Neural progenitor cell (in vitro differentiated cells): Measurements from ENCODE around the gene IRX1. TPM values are rescaled to one million over a fixed set of nuclear protein-coding genes. Genes with fewer than 3 reads are reported as not detected.

Experiments used
- DNase-seq: peaks from one replicate; pipeline ENCODE4 v3.0.0-alpha.2; 2016; ENCODE audit warnings: low spot score
- H2AFZ ChIP-seq: fragments of 200-600 bp; sonication (generic); replicated peaks from 2 replicates; pipeline ENCODE4 v1.6.1; 2016; ENCODE audit warnings: antibody characterized with exemption
- H3F3A ChIP-seq: fragments of 200-600 bp; sonication (generic); 2 replicates; pipeline ENCODE4 v1.6.1; 2016; ENCODE audit warnings: antibody characterized with exemption, low read depth
- H3K27ac ChIP-seq: fragments of 200-600 bp; sonication (generic); 2 replicates; pipeline ENCODE4 v1.5.1; 2016; ENCODE audit warnings: mild to moderate bottlenecking
- H3K27me3 ChIP-seq: fragments of 200-600 bp; sonication (generic); 2 replicates; pipeline ENCODE4 v1.6.1; 2016; ENCODE audit warnings: mild to moderate bottlenecking, moderate library complexity
- H3K36me3 ChIP-seq: fragments of 200-600 bp; sonication (generic); 2 replicates; pipeline ENCODE4 v1.5.1; 2016
- H3K4me1 ChIP-seq: fragments of 200-600 bp; sonication (generic); 2 replicates; pipeline ENCODE4 v1.6.1; 2016; ENCODE audit warnings: mixed run types
- H3K4me2 ChIP-seq: fragments of 200-600 bp; sonication (generic); 2 replicates; pipeline ENCODE4 v1.6.1; 2016
- H3K4me3 ChIP-seq: fragments of 200-600 bp; sonication (generic); 2 replicates; pipeline ENCODE4 v1.5.1; 2016
- H3K79me2 ChIP-seq: fragments of 200-600 bp; sonication (generic); 2 replicates; pipeline ENCODE4 v1.6.1; 2016; ENCODE audit warnings: low read depth
- H3K9ac ChIP-seq: fragments of 200-600 bp; sonication (generic); 2 replicates; pipeline ENCODE4 v1.6.1; 2016
- H3K9me3 ChIP-seq: fragments of 200-600 bp; sonication (generic); 2 replicates; pipeline ENCODE4 v1.5.1; 2016; ENCODE audit warnings: low read depth
- H4K20me1 ChIP-seq: fragments of 200-600 bp; sonication (generic); 2 replicates; pipeline ENCODE4 v1.6.1; 2016; ENCODE audit warnings: low read depth
- H3K27ac Mint-ChIP-seq: 3 replicates; pipeline ENCODE4 v1.8.0; 2021; ENCODE audit warnings: mixed read lengths
- H3K27me3 Mint-ChIP-seq: 2 replicates; pipeline ENCODE4 v1.8.0; 2022; ENCODE audit warnings: low read depth, mild to moderate bottlenecking, inconsistent platforms, moderate library complexity, mixed read lengths; ENCODE audit not compliant: insufficient read depth
- H3K36me3 Mint-ChIP-seq: 3 replicates; pipeline ENCODE4 v1.8.0; 2021; ENCODE audit warnings: mixed read lengths
- H3K4me1 Mint-ChIP-seq: 3 replicates; pipeline ENCODE4 v1.8.0; 2021; ENCODE audit warnings: mixed read lengths
- H3K4me3 Mint-ChIP-seq: 3 replicates; pipeline ENCODE4 v1.8.0; 2021; ENCODE audit warnings: mild to moderate bottlenecking, moderate library complexity, mixed read lengths
- H3K9me3 Mint-ChIP-seq: 3 replicates; pipeline ENCODE4 v1.8.0; 2020; ENCODE audit warnings: mixed read lengths
- EZH2 ChIP-seq: fragments of 200-600 bp; sonication (generic); IDR thresholded peaks from 2 replicates; pipeline ENCODE4 v1.6.1; 2017; ENCODE audit warnings: antibody characterized with exemption, mild to moderate bottlenecking, moderate library complexity
- EZH2phosphoT487 ChIP-seq: fragments of 200-600 bp; sonication (generic); IDR thresholded peaks from 2 replicates; pipeline ENCODE4 v1.6.1; 2017; ENCODE audit warnings: antibody characterized with exemption
- total RNA-seq: library from RNA; depleted of rRNA; stranded (reverse); fragments of >200 nt; gene quantifications from 2 replicates; pipeline ENCODE4 v1.2.3, GENCODE V29; 2015; ENCODE audit warnings: low replicate concordance
- TF ChIP-seq, protein P1 (sequence below): fragments of 200-600 bp; sonication (generic); IDR thresholded peaks from 2 replicates; pipeline ENCODE4 v1.5.1; 2017; ENCODE audit warnings: antibody characterized with exemption, mild to moderate bottlenecking

IRX1 gene
- total RNA-seq, 1 donor from 2014 or later = 0.95 TPM

- Histone ChIP-seq H3K4me1 (peaks cover 34% of the 10 kb centered on the region), H2AFZ (peak overlapping the region; percentile 70), H4K20me1 (peaks cover 52% of the 10 kb centered on the region), H3K4me2 (peak overlapping the region; percentile 84), H3K9me3 (no peaks in the 10 kb centered on the region), H3K36me3 (no peaks in the 10 kb centered on the region), H3K79me2 (peaks cover 1% of the 10 kb centered on the region), H3F3A (peaks cover 34% of the 10 kb centered on the region), H3K9ac (no peak overlapping the region), H3K27me3 (peaks cover 100% of the 10 kb centered on the region), H3K27ac (no peak overlapping the region), H3K4me3 (peak overlapping the region; percentile 48)
- peak overlapping the region; percentile 78 for H3K4me3 Mint-ChIP-seq
- peak; percentile 60 for DNase-seq
- no peaks in the 10 kb centered on the region for H3K36me3 Mint-ChIP-seq
- H3K27ac Mint-ChIP-seq = peak overlapping the region; percentile 6
- H3K27me3 Mint-ChIP-seq = peaks cover 71% of the 10 kb centered on the region
- TF ChIP-seq, protein P1, sequence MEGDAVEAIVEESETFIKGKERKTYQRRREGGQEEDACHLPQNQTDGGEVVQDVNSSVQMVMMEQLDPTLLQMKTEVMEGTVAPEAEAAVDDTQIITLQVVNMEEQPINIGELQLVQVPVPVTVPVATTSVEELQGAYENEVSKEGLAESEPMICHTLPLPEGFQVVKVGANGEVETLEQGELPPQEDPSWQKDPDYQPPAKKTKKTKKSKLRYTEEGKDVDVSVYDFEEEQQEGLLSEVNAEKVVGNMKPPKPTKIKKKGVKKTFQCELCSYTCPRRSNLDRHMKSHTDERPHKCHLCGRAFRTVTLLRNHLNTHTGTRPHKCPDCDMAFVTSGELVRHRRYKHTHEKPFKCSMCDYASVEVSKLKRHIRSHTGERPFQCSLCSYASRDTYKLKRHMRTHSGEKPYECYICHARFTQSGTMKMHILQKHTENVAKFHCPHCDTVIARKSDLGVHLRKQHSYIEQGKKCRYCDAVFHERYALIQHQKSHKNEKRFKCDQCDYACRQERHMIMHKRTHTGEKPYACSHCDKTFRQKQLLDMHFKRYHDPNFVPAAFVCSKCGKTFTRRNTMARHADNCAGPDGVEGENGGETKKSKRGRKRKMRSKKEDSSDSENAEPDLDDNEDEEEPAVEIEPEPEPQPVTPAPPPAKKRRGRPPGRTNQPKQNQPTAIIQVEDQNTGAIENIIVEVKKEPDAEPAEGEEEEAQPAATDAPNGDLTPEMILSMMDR = peak; percentile 31
- TF ChIP-seq EZH2 = peak; percentile 90
- TF ChIP-seq EZH2phosphoT487 = peak; percentile 89
- H3K9me3 Mint-ChIP-seq = peaks cover 2% of the 10 kb centered on the region
- peaks cover 30% of the 10 kb centered on the region for H3K4me1 Mint-ChIP-seq
Observed at GRCh38 chr5:3590967-3591900, 4.4 kb upstream of the IRX1 start.

- TF ChIP-seq EZH2 = no peak
- TF ChIP-seq, protein P1 = peak; percentile 43
- H3K4me1 Mint-ChIP-seq = peaks cover 34% of the 10 kb centered on the region
- no peak overlapping the region for H3K4me3 ChIP-seq
Observed at GRCh38 chr5:3592298-3592697, 3.3 kb upstream of the IRX1 start.

DNA sequence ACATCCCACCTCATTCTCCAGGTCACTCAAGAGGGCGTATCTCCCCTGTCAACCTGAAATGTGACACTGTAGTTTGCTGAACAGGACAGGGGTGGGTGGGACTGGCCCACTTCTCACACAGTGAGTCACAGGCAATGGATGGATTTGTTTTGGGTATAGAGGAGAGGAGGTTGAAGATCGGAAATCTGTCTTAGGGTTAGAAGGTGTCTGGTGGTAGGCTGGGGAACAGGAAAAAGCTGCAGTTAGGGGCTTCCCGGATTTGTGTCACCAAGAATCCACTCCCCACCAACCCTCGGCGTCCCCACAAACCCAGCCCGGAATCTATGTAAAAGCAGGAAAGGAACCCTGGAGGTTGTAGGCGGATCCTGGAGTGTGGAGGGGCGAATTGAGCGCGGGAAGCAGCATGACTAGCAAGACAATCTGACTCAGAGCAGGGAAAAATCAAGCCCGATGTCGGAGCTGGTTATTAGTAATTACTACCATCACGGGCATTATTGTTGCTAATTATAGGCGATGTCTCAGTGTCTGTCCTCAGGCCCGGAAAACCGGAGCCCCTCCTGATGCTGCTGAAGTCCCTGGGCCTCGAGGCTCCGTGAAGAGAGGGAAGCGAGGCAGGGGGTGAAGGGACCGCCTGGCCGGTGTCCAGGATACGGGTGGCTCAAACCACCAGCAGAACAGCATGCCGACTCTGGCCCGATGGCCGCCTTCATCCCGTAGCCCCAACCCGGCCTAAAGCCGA is 1.7 kb upstream of the IRX1 start:
- H3K27ac Mint-ChIP-seq = no peak overlapping the region
- no peaks in the 10 kb centered on the region for H3K36me3 Mint-ChIP-seq
- TF ChIP-seq, protein P1 = no peak
- TF ChIP-seq EZH2phosphoT487 = no peak
- no peak for TF ChIP-seq EZH2
- peak overlapping the region; percentile 77 for H3K4me3 Mint-ChIP-seq
- peaks cover 27% of the 10 kb centered on the region for H3K79me2 ChIP-seq
- H4K20me1 ChIP-seq = peaks cover 78% of the 10 kb centered on the region
- no peaks in the 10 kb centered on the region for H3K9me3 Mint-ChIP-seq
- H3K9me3 ChIP-seq = no peaks in the 10 kb centered on the region
- no peak overlapping the region for H3K9ac ChIP-seq
- no peak overlapping the region for H3K27ac ChIP-seq
- H3K4me2 ChIP-seq = peak overlapping the region; percentile 91
- peaks cover 100% of the 10 kb centered on the region for H3K27me3 ChIP-seq
- peaks cover 74% of the 10 kb centered on the region for H3K27me3 Mint-ChIP-seq
- peaks cover 53% of the 10 kb centered on the region for H3K4me1 ChIP-seq
- no peaks in the 10 kb centered on the region for H3K36me3 ChIP-seq
- H2AFZ ChIP-seq = peak overlapping the region; percentile 7
- DNase-seq = peak; percentile 32
- peak overlapping the region; percentile 64 for H3K4me3 ChIP-seq
- H3F3A ChIP-seq = peaks cover 53% of the 10 kb centered on the region
- H3K4me1 Mint-ChIP-seq = peaks cover 50% of the 10 kb centered on the region

More at GRCh38 chr5:3592298-3592697, 3.3 kb upstream of the IRX1 start:
- Histone ChIP-seq H2AFZ (no peak overlapping the region), H3K4me2 (peak overlapping the region; percentile 84), H3K36me3 (no peaks in the 10 kb centered on the region), H3K79me2 (peaks cover 11% of the 10 kb centered on the region), H3F3A (peaks cover 40% of the 10 kb centered on the region), H3K9me3 (no peaks in the 10 kb centered on the region), H3K27ac (no peak overlapping the region), H3K27me3 (peaks cover 100% of the 10 kb centered on the region), H3K4me1 (peaks cover 44% of the 10 kb centered on the region), H4K20me1 (peaks cover 62% of the 10 kb centered on the region), H3K9ac (no peak overlapping the region)
- H3K27me3 Mint-ChIP-seq = peaks cover 70% of the 10 kb centered on the region
- peak; percentile 80 for DNase-seq
- H3K4me3 Mint-ChIP-seq = no peak overlapping the region
- H3K36me3 Mint-ChIP-seq = no peaks in the 10 kb centered on the region
- H3K27ac Mint-ChIP-seq = no peak overlapping the region
- H3K9me3 Mint-ChIP-seq = no peaks in the 10 kb centered on the region
